Activated CD4-positive, alpha-beta T cell treated with anti-CD3 and anti-CD28 coated beads, Interleukin-2, amount 50 U/mL, for 48 hours (primary cell): ENCODE data around the gene PTPN18.
"Not testable (repeated sequence)": the region's sequence is repeated elsewhere in the genome, so short reads cannot be mapped to it uniquely, and the experiment has no call there.

Source experiments
- DNase-seq, 2 experiments: peaks; one replicate each; pipeline ENCODE4 v3.0.0-alpha.2; 2020

The PTPN18 gene

GRCh38 chr2:130382313-130382917 lies 26.6 kb downstream of the PTPN18 start:
- no peak for DNase-seq

GRCh38 chr2:130385709-130386108 lies 29.9 kb downstream of the PTPN18 start:
- DNase-seq: no peak

GRCh38 chr2:130387071-130387400 lies 31.2 kb downstream of the PTPN18 start:
- no peak for DNase-seq

- no peak for DNase-seq
Observed at GRCh38 chr2:130387804-130388203, 31.9 kb downstream of the PTPN18 start.

GRCh38 chr2:130388221-130388907 lies 32.5 kb downstream of the PTPN18 start:
- no peak for DNase-seq

- DNase-seq: no peak
Observed at GRCh38 chr2:130389358-130389757, 33.5 kb downstream of the PTPN18 start.

- DNase-seq: no peak
Observed at GRCh38 chr2:130389783-130390182, 33.9 kb downstream of the PTPN18 start.

GRCh38 chr2:130390460-130391057 lies 34.7 kb downstream of the PTPN18 start:
- DNase-seq: no peak

GRCh38 chr2:130391058-130391871 lies 35.4 kb downstream of the PTPN18 start:
- DNase-seq: peak; percentile 86 to 88

GRCh38 chr2:130391872-130392670 lies 36.2 kb downstream of the PTPN18 start:
- peak in 1 of 2 experiments; percentile 24 for DNase-seq

GRCh38 chr2:130393318-130393910 lies 37.6 kb downstream of the PTPN18 start:
- no peak for DNase-seq

GRCh38 chr2:130406280-130406679 lies 50.4 kb downstream of the PTPN18 start:
- DNase-seq: not testable (repeated sequence)

- DNase-seq: peak; percentile 41 to 44
Observed at GRCh38 chr2:130416693-130417092, 60.8 kb downstream of the PTPN18 start.

- not testable (repeated sequence) for DNase-seq
Observed at GRCh38 chr2:130418845-130419244, 63.0 kb downstream of the PTPN18 start.
